HTERT RPE-1 (cell line): ENCODE data around the gene RBMY1E.
"Not testable (repeated sequence)": the region's sequence is repeated elsewhere in the genome, so short reads cannot be mapped to it uniquely, and the experiment has no call there.

Experiments
- in situ Hi-C: fragments of 300-500 bp; cut with MboI; formaldehyde crosslinking; loops from 4 replicates; pipeline ENCODE4 v1.14.3; 2020; ENCODE audit warnings: low sequenced_read_pairs

RBMY1E gene

GRCh38 chrY:21917932-21918331 lies at the start of gene RBMY1E:
TSS of gene RBMY1E (minus strand) at chrY:21918032. CDS start at chrY:21916054, 1,978 bp downstream.
- in situ Hi-C loops: not testable (repeated sequence)

GRCh38 chrY:21894426-21894825 lies 23.4 kb downstream of the RBMY1E start, which contains the start of gene RBMY1D:
TSS of gene RBMY1D (minus strand) at chrY:21894526. CDS start at chrY:21892513, 2,013 bp downstream.
- in situ Hi-C loops: not testable (repeated sequence)

- in situ Hi-C loops: not testable (repeated sequence)
These were observed 48.3 kb downstream of the RBMY1E start for GRCh38 chrY:21869407-21870076.
